ENCODE measurements around the gene KCNH3. TPM values are rescaled to one million over a fixed set of nuclear protein-coding genes. Genes with fewer than 3 reads are reported as not detected.
A peak's percentile ranks its signal among the peaks of the same experiment; 100 is the strongest.
"Not testable (repeated sequence)": the region's sequence is repeated elsewhere in the genome, so short reads cannot be mapped to it uniquely, and the experiment has no call there.

Gene KCNH3
- total RNA-seq, 2 donors from 2014 or later = 1.3 to 1.6 TPM

DNA sequence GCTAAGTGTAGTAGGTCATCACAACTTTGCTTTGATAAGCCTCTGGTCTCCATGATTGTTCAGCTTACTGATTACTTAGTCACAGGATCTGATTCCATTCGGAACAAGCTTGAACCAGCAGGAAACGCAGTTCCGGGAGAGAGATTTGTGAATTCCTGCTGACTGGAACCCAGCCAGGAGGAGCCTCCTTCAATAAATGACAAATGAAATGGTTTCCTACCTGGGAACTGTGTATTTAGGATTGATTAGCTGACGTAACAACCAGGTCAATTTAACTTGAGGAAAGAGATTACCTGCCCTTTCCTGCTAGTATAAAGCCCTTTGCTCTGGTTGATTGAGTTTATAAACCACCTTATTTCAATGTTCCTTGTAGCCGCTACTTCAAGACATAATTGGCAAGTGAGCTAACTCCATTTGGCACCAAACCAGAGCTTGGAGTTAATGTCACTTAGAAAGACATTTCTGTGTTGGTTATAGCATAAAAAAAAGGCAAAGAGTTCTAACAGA is 35.1 kb upstream of the KCNH3 start:
- Histone ChIP-seq H3K4me3 (no peak overlapping the region), H3K27ac (peak overlapping the region in 2 of 4 donors; percentile 34 to 36), H3K36me3 (replicated peaks in 1 of 2; ENCODE audit: insufficient read depth in 1 of 2, low read depth in 2 of 2) (no peaks in the 10 kb centered on the region), H3K9me3 (no peaks in the 10 kb centered on the region), H3K27me3 (no peaks in the 10 kb centered on the region), H3K4me1 (no peaks in the 10 kb centered on the region)
- TF ChIP-seq, protein P1, sequence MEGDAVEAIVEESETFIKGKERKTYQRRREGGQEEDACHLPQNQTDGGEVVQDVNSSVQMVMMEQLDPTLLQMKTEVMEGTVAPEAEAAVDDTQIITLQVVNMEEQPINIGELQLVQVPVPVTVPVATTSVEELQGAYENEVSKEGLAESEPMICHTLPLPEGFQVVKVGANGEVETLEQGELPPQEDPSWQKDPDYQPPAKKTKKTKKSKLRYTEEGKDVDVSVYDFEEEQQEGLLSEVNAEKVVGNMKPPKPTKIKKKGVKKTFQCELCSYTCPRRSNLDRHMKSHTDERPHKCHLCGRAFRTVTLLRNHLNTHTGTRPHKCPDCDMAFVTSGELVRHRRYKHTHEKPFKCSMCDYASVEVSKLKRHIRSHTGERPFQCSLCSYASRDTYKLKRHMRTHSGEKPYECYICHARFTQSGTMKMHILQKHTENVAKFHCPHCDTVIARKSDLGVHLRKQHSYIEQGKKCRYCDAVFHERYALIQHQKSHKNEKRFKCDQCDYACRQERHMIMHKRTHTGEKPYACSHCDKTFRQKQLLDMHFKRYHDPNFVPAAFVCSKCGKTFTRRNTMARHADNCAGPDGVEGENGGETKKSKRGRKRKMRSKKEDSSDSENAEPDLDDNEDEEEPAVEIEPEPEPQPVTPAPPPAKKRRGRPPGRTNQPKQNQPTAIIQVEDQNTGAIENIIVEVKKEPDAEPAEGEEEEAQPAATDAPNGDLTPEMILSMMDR (IDR thresholded peaks at IDR 0.05) = no peak
- intact Hi-C loops (cut with DNase I) = loop anchor here (10.0 kb wide), 3 partner anchors 139 to 339 kb away; partner anchors contain the start of genes C1QL4 and SPATS2
- 58 to 60% methylated on average over 5 of the region's 5 CpGs for whole genome bisulfite sequencing, 2 donors
- DNase-seq (peak; percentile 34 to 48 (median 44)), ATAC-seq (peak; percentile 58)

DNA sequence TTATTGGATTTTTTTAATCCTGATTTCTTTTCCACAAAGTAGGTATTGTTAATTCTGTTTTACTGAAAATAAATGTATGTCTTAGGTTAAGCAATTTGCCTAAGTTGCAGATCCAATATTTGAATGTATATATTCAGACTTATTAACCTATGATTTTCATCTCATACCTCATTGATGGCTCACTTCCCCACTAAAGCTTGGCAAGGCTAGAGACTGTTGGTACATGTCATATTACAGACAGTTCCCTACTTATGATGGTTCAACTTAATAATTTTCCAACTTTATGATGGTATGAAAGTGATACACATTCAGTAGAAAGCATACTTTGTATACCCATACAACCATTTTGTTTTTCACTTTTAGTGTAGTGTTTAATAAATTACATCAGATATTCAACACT is 33.2 kb upstream of the KCNH3 start:
- DNase-seq (no peak), ATAC-seq (no peak)
- TF ChIP-seq, protein P1 (IDR thresholded peaks at IDR 0.05) = no peak
- TF ChIP-seq POLR2A (IDR thresholded peaks at IDR 0.05) = no peak
- H3K36me3 ChIP-seq (replicated peaks in 1 of 2; ENCODE audit: insufficient read depth in 1 of 2, low read depth in 2 of 2) = no peaks in the 10 kb centered on the region
- no peaks in the 10 kb centered on the region for H3K4me1 ChIP-seq
- H3K9me3 ChIP-seq = no peaks in the 10 kb centered on the region
- intact Hi-C loops (cut with DNase I) = loop anchor here (10.0 kb wide), 3 partner anchors 141 to 341 kb away; partner anchors contain the start of genes C1QL4 and SPATS2
- no peaks in the 10 kb centered on the region for H3K27me3 ChIP-seq
- no peak overlapping the region for H3K4me3 ChIP-seq
- no peak overlapping the region for H3K27ac ChIP-seq

DNA sequence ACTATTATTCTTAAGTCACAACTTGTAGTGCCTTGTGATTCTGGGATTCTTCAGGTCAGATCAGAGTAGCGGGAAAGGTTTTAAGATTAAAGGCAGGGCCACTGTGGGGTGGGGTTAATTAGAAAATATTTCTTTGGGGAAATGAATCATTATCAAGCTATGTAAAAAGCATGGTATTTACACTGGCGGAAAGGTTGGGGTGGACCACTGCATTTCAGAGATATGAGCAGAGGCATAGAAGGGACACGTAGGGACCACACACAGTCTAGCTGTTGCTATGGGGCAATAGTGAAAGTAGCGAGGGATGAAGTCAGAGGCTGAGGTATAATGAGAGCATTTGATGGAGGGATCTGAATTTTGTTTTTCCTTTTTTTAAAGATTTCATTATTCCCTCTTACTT is 31.7 kb upstream of the KCNH3 start:
- no peaks in the 10 kb centered on the region for H3K27me3 ChIP-seq
- WGBS, 2 donors = 94 to 96% methylated on average over 4 of the region's 4 CpGs
- H3K4me3 ChIP-seq = no peak overlapping the region
- intact Hi-C loops (cut with DNase I) = loop anchor here (10.0 kb wide), 3 partner anchors 142 to 342 kb away; partner anchors contain the start of genes C1QL4 and SPATS2
- TF ChIP-seq, protein P1 (IDR thresholded peaks at IDR 0.05) = no peak
- no peak for TF ChIP-seq POLR2A (IDR thresholded peaks at IDR 0.05)
- H3K9me3 ChIP-seq = no peaks in the 10 kb centered on the region
- no peaks in the 10 kb centered on the region for H3K36me3 ChIP-seq (replicated peaks in 1 of 2; ENCODE audit: insufficient read depth in 1 of 2, low read depth in 2 of 2)
- no peak overlapping the region for H3K27ac ChIP-seq
- H3K4me1 ChIP-seq = no peaks in the 10 kb centered on the region
- DNase-seq (no peak), ATAC-seq (no peak)

DNA sequence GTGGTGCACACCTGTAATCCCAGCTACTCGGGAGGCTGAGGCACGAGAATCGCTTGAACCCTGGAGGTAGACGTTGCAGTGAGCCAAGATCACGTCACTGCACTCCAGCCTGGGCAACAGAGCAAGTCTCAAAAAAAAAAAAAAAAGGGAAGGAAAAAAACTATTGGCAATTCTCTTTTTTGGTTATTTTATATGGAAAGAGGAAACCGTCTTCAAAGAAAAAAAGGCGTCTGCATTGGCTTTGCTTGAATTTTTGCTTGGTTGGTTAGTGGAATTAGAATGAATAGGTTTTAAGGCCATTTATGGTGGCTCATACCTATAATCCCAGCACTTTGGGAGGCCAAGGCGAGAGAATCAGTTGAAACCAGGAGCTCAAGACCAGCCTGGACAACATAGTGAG is 29.1 kb upstream of the KCNH3 start:
- not testable (repeated sequence) for DNase-seq; H3K4me3 ChIP-seq; H3K9me3 ChIP-seq; H3K36me3 ChIP-seq (replicated peaks in 1 of 2; ENCODE audit: insufficient read depth in 1 of 2, low read depth in 2 of 2); H3K27me3 ChIP-seq; H3K4me1 ChIP-seq; ATAC-seq; H3K27ac ChIP-seq
- WGBS, 2 donors = 90% methylated on average over 8 of the region's 8 CpGs
- intact Hi-C loops (cut with DNase I) = loop anchor here (10.0 kb wide), 3 partner anchors 145 to 345 kb away; partner anchors contain the start of genes C1QL4 and SPATS2

DNA sequence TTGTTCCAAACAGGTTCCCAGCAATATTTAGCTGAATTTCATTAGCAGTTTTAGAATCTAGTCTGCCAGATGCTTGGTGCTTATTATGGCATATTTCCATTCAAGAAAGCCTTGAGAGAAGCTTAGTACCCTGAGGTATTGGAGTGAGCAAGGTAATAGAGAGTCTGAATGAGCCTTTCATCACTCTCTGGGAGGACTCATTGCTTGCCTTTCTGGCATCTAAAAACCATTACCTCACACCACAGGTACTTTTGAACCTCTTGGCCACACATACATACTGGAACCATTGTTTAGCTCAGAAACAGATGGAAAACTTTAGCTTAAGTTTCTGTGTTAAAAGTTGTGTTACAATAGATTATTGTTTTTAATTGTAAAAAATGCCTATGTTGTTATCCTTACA is 27.4 kb upstream of the KCNH3 start:
- ATAC-seq (peak; percentile 47), DNase-seq (no peak)
- intact Hi-C loops (cut with DNase I) = no loop called here

More for the DNA sequence above, 27.4 kb upstream of the KCNH3 start:
- no peak overlapping the region for H3K4me3 ChIP-seq
- no peak for TF ChIP-seq POLR2A (IDR thresholded peaks at IDR 0.05)
- TF ChIP-seq, protein P1 (IDR thresholded peaks at IDR 0.05) = no peak
- H3K36me3 ChIP-seq (replicated peaks in 1 of 2; ENCODE audit: insufficient read depth in 1 of 2, low read depth in 2 of 2) = no peaks in the 10 kb centered on the region
- H3K4me1 ChIP-seq = no peaks in the 10 kb centered on the region
- H3K27me3 ChIP-seq = no peaks in the 10 kb centered on the region
- peak overlapping the region in 1 of 4 donors; percentile 24 for H3K27ac ChIP-seq
- no peaks in the 10 kb centered on the region for H3K9me3 ChIP-seq
